ENCODE measurements around the gene GUK1. TPM values are rescaled to one million over a fixed set of nuclear protein-coding genes. Genes with fewer than 3 reads are reported as not detected.

GUK1 gene
- total RNA-seq, 1 experiment from 2014 or later = 111 TPM

GRCh38 chr1:228120351-228120750 is 19.7 kb upstream of the GUK1 start:
- no peak overlapping the region for H3K27ac Mint-ChIP-seq
- peaks cover 20% of the 10 kb centered on the region for H3K36me3 Mint-ChIP-seq
- no peaks in the 10 kb centered on the region for H3K4me1 Mint-ChIP-seq
- peaks cover 41% of the 10 kb centered on the region for H3K9me3 Mint-ChIP-seq
- H3K4me3 Mint-ChIP-seq = no peak overlapping the region
- no peak for ATAC-seq
- DNase-seq (ENCODE audit: low spot score) = no peak
- ChIA-PET CTCF (no interaction called here), POLR2A (no interaction called here)
- peaks cover 62% of the 10 kb centered on the region for H3K27me3 Mint-ChIP-seq (ENCODE audit: low read depth)
- TF ChIP-seq ATF3 (CRISPR knock-in tag; conservative IDR thresholded peaks at IDR 0.05) (no peak), ZNF416 (CRISPR knock-in tag; IDR thresholded peaks at IDR 0.05) (no peak), ZNF263 (CRISPR knock-in tag; IDR thresholded peaks at IDR 0.05; ENCODE audit: low read depth) (no peak), PRDM15 (CRISPR knock-in tag; IDR thresholded peaks at IDR 0.05) (no peak)

GRCh38 chr1:228120857-228121489 is 19.1 kb upstream of the GUK1 start:
- peaks cover 67% of the 10 kb centered on the region for H3K27me3 Mint-ChIP-seq (ENCODE audit: low read depth)
- no peak for TF ChIP-seq EMX1 (CRISPR knock-in tag; IDR thresholded peaks at IDR 0.05)
- no peak for TF ChIP-seq HMGA2 (CRISPR knock-in tag; IDR thresholded peaks at IDR 0.05)
- no peak for TF ChIP-seq NFATC4 (CRISPR knock-in tag; IDR thresholded peaks at IDR 0.05)
- TF ChIP-seq E2F4 (CRISPR knock-in tag; IDR thresholded peaks at IDR 0.05; ENCODE audit: borderline replicate concordance, low read depth) = no peak
- no peak for TF ChIP-seq FOXJ3 (CRISPR knock-in tag; IDR thresholded peaks at IDR 0.05; ENCODE audit: borderline replicate concordance)
- no peak for TF ChIP-seq MXD4 (CRISPR knock-in tag; IDR thresholded peaks at IDR 0.05; ENCODE audit: borderline replicate concordance)
- no peak for TF ChIP-seq PRDM15 (CRISPR knock-in tag; IDR thresholded peaks at IDR 0.05)
- TF ChIP-seq ZNF671 (CRISPR knock-in tag; IDR thresholded peaks at IDR 0.05) = no peak
- no peak for TF ChIP-seq KAT7 (CRISPR knock-in tag; IDR thresholded peaks at IDR 0.05; ENCODE audit: borderline replicate concordance)
- no peak for TF ChIP-seq ZNF425 (CRISPR knock-in tag; conservative IDR thresholded peaks at IDR 0.05)
- TF ChIP-seq TP53 (CRISPR knock-in tag; IDR thresholded peaks at IDR 0.05) = no peak
- TF ChIP-seq NR2C2 (CRISPR knock-in tag; IDR thresholded peaks at IDR 0.05) = no peak
- no peak for TF ChIP-seq IRF2 (CRISPR knock-in tag; IDR thresholded peaks at IDR 0.05; ENCODE audit: borderline replicate concordance, low read depth)
- no peak for TF ChIP-seq SMAD3 (CRISPR knock-in tag; IDR thresholded peaks at IDR 0.05; ENCODE audit: borderline replicate concordance)
- no peak for TF ChIP-seq FOXP1 (CRISPR knock-in tag; IDR thresholded peaks at IDR 0.05; ENCODE audit: borderline replicate concordance)
- no peak for TF ChIP-seq IRF1 (CRISPR knock-in tag; IDR thresholded peaks at IDR 0.05)
- TF ChIP-seq ATF1 (CRISPR knock-in tag; IDR thresholded peaks at IDR 0.05) = no peak
- TF ChIP-seq JUN (CRISPR knock-in tag; IDR thresholded peaks at IDR 0.05) = no peak
- no peak for TF ChIP-seq ZNF232 (CRISPR knock-in tag; IDR thresholded peaks at IDR 0.05)
- TF ChIP-seq ATF3 (CRISPR knock-in tag; conservative IDR thresholded peaks at IDR 0.05) = no peak
- no peak for ATAC-seq
- no peak overlapping the region for H3K27ac Mint-ChIP-seq
- H3K9me3 Mint-ChIP-seq = peaks cover 38% of the 10 kb centered on the region
- DNase-seq (ENCODE audit: low spot score) = no peak
- H3K36me3 Mint-ChIP-seq = peaks cover 20% of the 10 kb centered on the region
- ChIA-PET CTCF (interaction anchor here (2.5 kb wide), 1 partner anchor 10 kb away, joined by 13 read pairs; no protein-coding TSS in a partner anchor), POLR2A (no interaction called here)
- no peak overlapping the region for H3K4me3 Mint-ChIP-seq
- no peaks in the 10 kb centered on the region for H3K4me1 Mint-ChIP-seq
